ENCODE results near the gene TXNDC17. TPM values are rescaled to one million over a fixed set of nuclear protein-coding genes. Genes with fewer than 3 reads are reported as not detected.
A peak's percentile ranks its signal among the peaks of the same experiment; 100 is the strongest.
"Not testable (repeated sequence)": the region's sequence is repeated elsewhere in the genome, so short reads cannot be mapped to it uniquely, and the experiment has no call there.

TXNDC17 gene
- polyA plus RNA-seq, 2 donors = 578 to 612 TPM

GRCh38 chr17:6642592-6642991 is 1.7 kb downstream of the TXNDC17 start:
- Histone ChIP-seq H3K4me3 (ENCODE audit: low read depth in 1 of 2, low read length in 2 of 2) (peak overlapping the region in 1 of 2 donors; percentile 97), H3K36me3 (ENCODE audit: control insufficient read depth in 2 of 2, insufficient read depth in 2 of 2, low read length in 1 of 2) (peaks cover 0 to 2% of the 10 kb centered on the region in 2 donors), H3K27me3 (ENCODE audit: control insufficient read depth in 1 of 2, insufficient read depth in 2 of 2, low read length in 2 of 2) (no peaks in the 10 kb centered on the region), H3K27ac (ENCODE audit: low read depth in 2 of 2, low read length in 1 of 2) (no peak overlapping the region), H3K4me1 (ENCODE audit: control insufficient read depth in 2 of 2, insufficient read depth in 2 of 2, low read length in 1 of 2) (peaks cover 11 to 16% of the 10 kb centered on the region in 2 donors), H3K9me3 (ENCODE audit: control insufficient read depth in 2 of 2, insufficient read depth in 1 of 2, low read depth in 1 of 2, low read length in 1 of 2) (no peaks in the 10 kb centered on the region)
- 34 to 44% methylated on average over 2 of the region's 2 CpGs for WGBS, 2 donors

- no peaks in the 10 kb centered on the region for H3K9me3 ChIP-seq (ENCODE audit: control insufficient read depth in 2 of 2, insufficient read depth in 1 of 2, low read depth in 1 of 2, low read length in 1 of 2)
- H3K36me3 ChIP-seq (ENCODE audit: control insufficient read depth in 2 of 2, insufficient read depth in 2 of 2, low read length in 1 of 2) = peaks cover 0 to 5% of the 10 kb centered on the region in 2 donors
- H3K27me3 ChIP-seq (ENCODE audit: control insufficient read depth in 1 of 2, insufficient read depth in 2 of 2, low read length in 2 of 2) = no peaks in the 10 kb centered on the region
- WGBS, 2 donors = 60 to 78% methylated on average over 5 of the region's 5 CpGs
- H3K27ac ChIP-seq (ENCODE audit: low read depth in 2 of 2, low read length in 1 of 2) = peak overlapping the region; percentile 20 to 47
- peaks cover 9% of the 10 kb centered on the region in 2 donors for H3K4me1 ChIP-seq (ENCODE audit: control insufficient read depth in 2 of 2, insufficient read depth in 2 of 2, low read length in 1 of 2)
- H3K4me3 ChIP-seq (ENCODE audit: low read depth in 1 of 2, low read length in 2 of 2) = no peak overlapping the region
Observed at GRCh38 chr17:6643451-6644125, 2.7 kb downstream of the TXNDC17 start.

- Histone ChIP-seq H3K36me3 (ENCODE audit: control insufficient read depth in 2 of 2, insufficient read depth in 2 of 2, low read length in 1 of 2) (peaks cover 0 to 5% of the 10 kb centered on the region in 2 donors), H3K27me3 (ENCODE audit: control insufficient read depth in 1 of 2, insufficient read depth in 2 of 2, low read length in 2 of 2) (no peaks in the 10 kb centered on the region), H3K4me1 (ENCODE audit: control insufficient read depth in 2 of 2, insufficient read depth in 2 of 2, low read length in 1 of 2) (peaks cover 0 to 5% of the 10 kb centered on the region in 2 donors), H3K9me3 (ENCODE audit: control insufficient read depth in 2 of 2, insufficient read depth in 1 of 2, low read depth in 1 of 2, low read length in 1 of 2) (no peaks in the 10 kb centered on the region), H3K27ac (ENCODE audit: low read depth in 2 of 2, low read length in 1 of 2) (no peak overlapping the region), H3K4me3 (ENCODE audit: low read depth in 1 of 2, low read length in 2 of 2) (no peak overlapping the region)
Observed at GRCh38 chr17:6648181-6648580, 7.3 kb downstream of the TXNDC17 start.

- peak within 1 kb of the TSS; percentile 93 to 97 for H3K27ac ChIP-seq (ENCODE audit: low read depth in 2 of 2, low read length in 1 of 2)
- H3K4me1 ChIP-seq (ENCODE audit: control insufficient read depth in 2 of 2, insufficient read depth in 2 of 2, low read length in 1 of 2) = peaks cover 0 to 9% of the 10 kb centered on the region in 2 donors
- no peaks in the 10 kb centered on the region for H3K27me3 ChIP-seq (ENCODE audit: control insufficient read depth in 1 of 2, insufficient read depth in 2 of 2, low read length in 2 of 2)
- 1% methylated on average over 35 of the region's 35 CpGs for WGBS, 2 donors
- H3K9me3 ChIP-seq (ENCODE audit: control insufficient read depth in 2 of 2, insufficient read depth in 1 of 2, low read depth in 1 of 2, low read length in 1 of 2) = no peaks in the 10 kb centered on the region
- peaks cover 0 to 3% of the 10 kb centered on the region in 2 donors for H3K36me3 ChIP-seq (ENCODE audit: control insufficient read depth in 2 of 2, insufficient read depth in 2 of 2, low read length in 1 of 2)
- H3K4me3 ChIP-seq (ENCODE audit: low read depth in 1 of 2, low read length in 2 of 2) = peak within 1 kb of the TSS; percentile 67 to 97
Observed at GRCh38 chr17:6651354-6651918, 10.6 kb downstream of the TXNDC17 start, which contains the start of the genes C17orf100 and MED31. TSS of gene C17orf100 (plus strand) at chr17:6651762. CDS start at chr17:6651914, 152 bp downstream. TSS of gene MED31 (minus strand) at chr17:6651605. CDS start at chr17:6651528, 77 bp downstream.

GRCh38 chr17:6651919-6652452 is 11.1 kb downstream of the TXNDC17 start:
- H3K27me3 ChIP-seq (ENCODE audit: control insufficient read depth in 1 of 2, insufficient read depth in 2 of 2, low read length in 2 of 2) = no peaks in the 10 kb centered on the region
- H3K9me3 ChIP-seq (ENCODE audit: control insufficient read depth in 2 of 2, insufficient read depth in 1 of 2, low read depth in 1 of 2, low read length in 1 of 2) = no peaks in the 10 kb centered on the region
- H3K4me1 ChIP-seq (ENCODE audit: control insufficient read depth in 2 of 2, insufficient read depth in 2 of 2, low read length in 1 of 2) = peaks cover 0 to 9% of the 10 kb centered on the region in 2 donors
- 4% methylated on average over 32 to 47 of the region's 47 CpGs for WGBS, 2 donors
- peaks cover 0 to 3% of the 10 kb centered on the region in 2 donors for H3K36me3 ChIP-seq (ENCODE audit: control insufficient read depth in 2 of 2, insufficient read depth in 2 of 2, low read length in 1 of 2)
- H3K27ac ChIP-seq (ENCODE audit: low read depth in 2 of 2, low read length in 1 of 2) = peak overlapping the region; percentile 71 to 87
- peak overlapping the region; percentile 67 to 97 for H3K4me3 ChIP-seq (ENCODE audit: low read depth in 1 of 2, low read length in 2 of 2)

GRCh38 chr17:6654841-6655731 is 14.2 kb downstream of the TXNDC17 start:
- H3K4me1 ChIP-seq (ENCODE audit: control insufficient read depth in 2 of 2, insufficient read depth in 2 of 2, low read length in 1 of 2) = peaks cover 3 to 12% of the 10 kb centered on the region in 2 donors

GRCh38 chr17:6655732-6656361 is 15.0 kb downstream of the TXNDC17 start:
- not testable (repeated sequence) for H3K27ac ChIP-seq (ENCODE audit: low read depth in 2 of 2, low read length in 1 of 2)
- WGBS, 2 donors = 3% methylated on average over 33 to 37 of the region's 41 CpGs

More at GRCh38 chr17:6654841-6655731, 14.2 kb downstream of the TXNDC17 start:
- H3K36me3 ChIP-seq (ENCODE audit: control insufficient read depth in 2 of 2, insufficient read depth in 2 of 2, low read length in 1 of 2) = no peaks in the 10 kb centered on the region
- H3K4me3 ChIP-seq (ENCODE audit: low read depth in 1 of 2, low read length in 2 of 2) = peak overlapping the region; percentile 32 to 42
- H3K27ac ChIP-seq (ENCODE audit: low read depth in 2 of 2, low read length in 1 of 2) = peak overlapping the region; percentile 28 to 84
- no peaks in the 10 kb centered on the region for H3K27me3 ChIP-seq (ENCODE audit: control insufficient read depth in 1 of 2, insufficient read depth in 2 of 2, low read length in 2 of 2)
- 12 to 24% methylated on average over 44 to 46 of the region's 46 CpGs for WGBS, 2 donors
- no peaks in the 10 kb centered on the region for H3K9me3 ChIP-seq (ENCODE audit: control insufficient read depth in 2 of 2, insufficient read depth in 1 of 2, low read depth in 1 of 2, low read length in 1 of 2)

GRCh38 chr17:6656797-6657632 is 16.2 kb downstream of the TXNDC17 start:
- not testable (repeated sequence) for H3K27ac ChIP-seq (ENCODE audit: low read depth in 2 of 2, low read length in 1 of 2); H3K27me3 ChIP-seq (ENCODE audit: control insufficient read depth in 1 of 2, insufficient read depth in 2 of 2, low read length in 2 of 2); H3K9me3 ChIP-seq (ENCODE audit: control insufficient read depth in 2 of 2, insufficient read depth in 1 of 2, low read depth in 1 of 2, low read length in 1 of 2); H3K36me3 ChIP-seq (ENCODE audit: control insufficient read depth in 2 of 2, insufficient read depth in 2 of 2, low read length in 1 of 2); H3K4me1 ChIP-seq (ENCODE audit: control insufficient read depth in 2 of 2, insufficient read depth in 2 of 2, low read length in 1 of 2)
- H3K4me3 ChIP-seq (ENCODE audit: low read depth in 1 of 2, low read length in 2 of 2) = peak overlapping the region; percentile 32 to 45
- 5 to 8% methylated on average over 49 to 54 of the region's 55 CpGs for whole genome bisulfite sequencing, 2 donors

More at GRCh38 chr17:6655732-6656361, 15.0 kb downstream of the TXNDC17 start:
- H3K4me3 ChIP-seq (ENCODE audit: low read depth in 1 of 2, low read length in 2 of 2) = peak overlapping the region; percentile 4 to 42
- peaks cover 3 to 12% of the 10 kb centered on the region in 2 donors for H3K4me1 ChIP-seq (ENCODE audit: control insufficient read depth in 2 of 2, insufficient read depth in 2 of 2, low read length in 1 of 2)
- not testable (repeated sequence) for H3K36me3 ChIP-seq (ENCODE audit: control insufficient read depth in 2 of 2, insufficient read depth in 2 of 2, low read length in 1 of 2); H3K9me3 ChIP-seq (ENCODE audit: control insufficient read depth in 2 of 2, insufficient read depth in 1 of 2, low read depth in 1 of 2, low read length in 1 of 2); H3K27me3 ChIP-seq (ENCODE audit: control insufficient read depth in 1 of 2, insufficient read depth in 2 of 2, low read length in 2 of 2)
